Progenitor cell of endocrine pancreas (in vitro differentiated cells): ENCODE results near the gene FDXR. TPM values are rescaled to one million over a fixed set of nuclear protein-coding genes. Genes with fewer than 3 reads are reported as not detected.

Experiments
- DNase-seq: peaks from one replicate; pipeline ENCODE4 v3.0.0; 2021; ENCODE audit warnings: low spot score; ENCODE audit not compliant: unreplicated experiment
- H3K27ac Mint-ChIP-seq: 2 replicates; pipeline ENCODE4 v1.8.0; 2021; ENCODE audit warnings: mild to moderate bottlenecking, moderate library complexity, mixed read lengths
- H3K27me3 Mint-ChIP-seq: 2 replicates; pipeline ENCODE4 v1.8.0; 2021; ENCODE audit warnings: mixed read lengths
- H3K36me3 Mint-ChIP-seq: 2 replicates; pipeline ENCODE4 v1.8.0; 2022; ENCODE audit warnings: mixed read lengths; ENCODE audit not compliant: insufficient read depth
- H3K4me1 Mint-ChIP-seq: 2 replicates; pipeline ENCODE4 v1.8.0; 2021; ENCODE audit warnings: low read depth, mixed read lengths
- H3K4me3 Mint-ChIP-seq: 2 replicates; pipeline ENCODE4 v1.8.0; 2021; ENCODE audit warnings: low read depth, mild to moderate bottlenecking, moderate library complexity, mixed read lengths
- H3K9me3 Mint-ChIP-seq: 2 replicates; pipeline ENCODE4 v1.8.0; 2021; ENCODE audit warnings: low read depth, mixed read lengths
- total RNA-seq: library from RNA; stranded (reverse); gene quantifications from 2 replicates; pipeline ENCODE4 v1.2.1, GENCODE V29; 2021
- TF ChIP-seq, protein P1 (sequence below): fragments of 200-600 bp; sonication (generic); IDR thresholded peaks from one replicate; pipeline ENCODE4 v1.5.0; 2021; ENCODE audit warnings: antibody characterized with exemption, mild to moderate bottlenecking; ENCODE audit not compliant: unreplicated experiment

The FDXR gene
- total RNA-seq, 1 donor from 2014 or later = 18.2 TPM

DNA sequence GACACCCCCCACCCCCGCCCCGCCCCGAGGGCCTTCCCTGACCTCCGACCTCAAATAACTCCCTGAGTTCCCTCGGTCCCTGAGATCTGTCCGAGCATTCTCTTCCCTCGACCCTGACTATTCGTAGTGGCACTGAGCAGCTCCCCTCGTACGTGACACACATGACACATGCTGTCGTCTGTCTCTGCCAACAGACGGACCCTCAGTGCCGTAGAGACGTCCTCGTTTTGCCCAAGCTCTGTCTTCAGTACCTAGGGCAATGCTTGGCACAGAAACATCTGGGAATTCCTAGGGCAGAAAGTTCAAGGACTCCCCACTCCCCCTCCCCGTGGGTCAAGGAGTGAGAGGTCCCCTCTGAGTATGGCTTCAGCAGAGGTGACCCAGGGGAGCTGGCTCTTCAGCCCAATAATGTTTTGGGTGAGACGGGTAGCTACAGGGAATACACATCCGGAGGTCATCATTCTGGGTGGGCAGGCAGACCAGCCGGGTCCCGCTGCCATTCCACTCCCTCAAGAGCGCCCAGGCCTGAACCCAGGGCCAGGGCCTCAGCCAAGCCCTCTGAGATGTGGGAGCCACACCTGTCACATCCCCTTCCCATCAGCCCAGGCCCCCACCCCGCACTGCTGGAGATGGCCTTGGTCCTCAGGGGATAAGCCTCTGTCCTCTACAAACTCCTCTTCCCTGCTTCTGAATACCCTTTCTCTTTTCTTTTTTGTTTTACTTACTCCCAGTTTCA, 21.3 kb upstream of the FDXR start:
- Mint-ChIP-seq H3K27me3 (peaks cover 61% of the 10 kb centered on the region), H3K27ac (no peak overlapping the region), H3K4me1 (peaks cover 2% of the 10 kb centered on the region), H3K36me3 (no peaks in the 10 kb centered on the region), H3K4me3 (peak overlapping the region; percentile 70), H3K9me3 (no peaks in the 10 kb centered on the region)
- TF ChIP-seq, protein P1, sequence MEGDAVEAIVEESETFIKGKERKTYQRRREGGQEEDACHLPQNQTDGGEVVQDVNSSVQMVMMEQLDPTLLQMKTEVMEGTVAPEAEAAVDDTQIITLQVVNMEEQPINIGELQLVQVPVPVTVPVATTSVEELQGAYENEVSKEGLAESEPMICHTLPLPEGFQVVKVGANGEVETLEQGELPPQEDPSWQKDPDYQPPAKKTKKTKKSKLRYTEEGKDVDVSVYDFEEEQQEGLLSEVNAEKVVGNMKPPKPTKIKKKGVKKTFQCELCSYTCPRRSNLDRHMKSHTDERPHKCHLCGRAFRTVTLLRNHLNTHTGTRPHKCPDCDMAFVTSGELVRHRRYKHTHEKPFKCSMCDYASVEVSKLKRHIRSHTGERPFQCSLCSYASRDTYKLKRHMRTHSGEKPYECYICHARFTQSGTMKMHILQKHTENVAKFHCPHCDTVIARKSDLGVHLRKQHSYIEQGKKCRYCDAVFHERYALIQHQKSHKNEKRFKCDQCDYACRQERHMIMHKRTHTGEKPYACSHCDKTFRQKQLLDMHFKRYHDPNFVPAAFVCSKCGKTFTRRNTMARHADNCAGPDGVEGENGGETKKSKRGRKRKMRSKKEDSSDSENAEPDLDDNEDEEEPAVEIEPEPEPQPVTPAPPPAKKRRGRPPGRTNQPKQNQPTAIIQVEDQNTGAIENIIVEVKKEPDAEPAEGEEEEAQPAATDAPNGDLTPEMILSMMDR = no peak
- no peak for DNase-seq

DNA sequence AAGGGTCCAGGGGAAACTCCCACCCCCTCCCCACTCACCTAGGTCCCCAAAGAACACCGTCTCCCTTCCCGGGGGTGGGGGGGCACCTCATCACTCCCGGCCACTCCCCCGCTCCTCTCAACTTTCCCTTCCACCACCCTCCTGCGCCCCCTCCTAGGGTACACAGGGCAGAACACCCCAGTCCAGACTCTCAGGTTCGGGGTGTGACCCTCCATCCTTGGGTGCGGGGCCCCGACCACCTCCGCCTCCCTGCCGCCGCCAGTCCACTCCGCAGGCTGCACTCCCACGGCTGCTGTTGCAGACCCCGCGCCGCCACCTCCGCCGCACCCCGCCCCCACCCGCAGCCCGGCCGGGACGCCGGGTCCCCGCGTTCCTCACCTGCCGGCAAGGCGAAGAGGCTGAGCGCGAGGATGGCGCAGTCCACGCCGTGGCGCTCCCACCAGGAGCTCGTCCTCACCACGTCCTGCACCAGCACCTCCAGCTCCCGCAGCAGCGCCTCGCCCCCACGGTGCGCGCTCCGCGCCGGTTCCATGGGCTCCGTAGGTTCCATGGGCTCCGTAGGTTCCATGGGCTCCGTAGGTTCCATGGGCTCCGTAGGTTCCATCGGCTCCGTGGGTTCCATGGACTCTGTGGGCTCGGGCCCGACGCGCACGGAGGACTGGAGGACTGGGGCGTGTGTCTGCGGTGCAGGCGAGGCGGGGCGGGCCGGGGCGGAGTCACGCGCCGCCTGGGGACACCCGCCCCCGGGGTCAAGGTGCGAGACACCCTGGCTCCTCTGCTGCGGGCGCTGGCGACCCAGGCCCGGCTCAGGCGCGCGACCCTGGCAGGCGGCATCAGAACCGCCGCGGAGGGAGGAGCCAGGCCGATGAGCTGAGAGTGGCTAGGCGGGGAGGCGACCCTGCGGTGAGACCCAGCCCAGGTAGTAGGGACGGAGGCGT, 20.4 kb upstream of the FDXR start, which contains the start of gene FADS6:
Gene FADS6 (minus strand): TSS at position 660 of the 938 bp plus-strand sequence. CDS start 38 bp downstream, at position 622.
- DNase-seq = no peak
- H3K4me1 Mint-ChIP-seq = peaks cover 2% of the 10 kb centered on the region
- TF ChIP-seq, protein P1 = no peak

DNA sequence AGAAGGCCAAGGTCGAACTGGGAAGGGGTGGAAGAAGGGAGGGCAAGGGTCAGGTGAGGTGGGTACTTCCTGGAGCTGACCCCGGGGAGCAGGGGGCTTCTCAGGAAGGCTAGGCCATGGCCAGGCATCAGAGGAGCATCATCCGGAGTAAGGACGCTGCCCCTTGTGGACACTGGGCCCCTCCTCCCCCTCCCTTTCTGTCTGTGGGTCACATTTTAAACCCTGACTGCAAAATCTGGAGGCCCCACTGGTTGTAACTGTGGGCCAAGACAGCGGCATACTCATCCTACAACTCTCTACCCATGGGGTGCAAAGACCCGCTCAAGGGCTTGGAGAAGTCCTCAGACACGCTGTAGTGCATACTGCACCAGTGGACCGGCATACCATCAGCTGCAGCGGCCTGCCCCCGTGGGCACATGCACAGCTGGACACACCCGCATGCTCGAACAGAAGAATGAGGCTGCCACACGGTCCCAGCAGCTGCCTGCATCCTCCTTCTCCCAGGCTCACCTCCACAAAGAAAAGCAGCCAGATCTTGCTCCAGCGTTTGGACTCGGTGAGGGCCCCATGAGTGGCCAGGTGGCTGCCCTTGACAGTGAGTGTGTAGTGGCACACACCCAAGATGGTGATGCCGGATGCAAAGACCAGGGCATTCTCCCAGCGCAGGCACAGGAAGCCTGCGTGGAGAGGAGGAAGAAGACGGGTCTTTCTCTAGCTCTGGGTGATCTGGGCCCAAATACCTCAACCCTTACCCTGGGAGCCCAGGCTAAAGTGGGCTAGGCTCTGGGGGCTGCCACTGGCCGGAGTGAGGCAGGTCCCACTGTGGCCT, 19.4 kb upstream of the FDXR start:
- Mint-ChIP-seq H3K27me3 (peaks cover 61% of the 10 kb centered on the region), H3K4me1 (peaks cover 2% of the 10 kb centered on the region), H3K4me3 (no peak overlapping the region), H3K36me3 (no peaks in the 10 kb centered on the region), H3K9me3 (no peaks in the 10 kb centered on the region), H3K27ac (no peak overlapping the region)
- DNase-seq = no peak
- TF ChIP-seq, protein P1 = no peak

More for the DNA sequence above, 20.4 kb upstream of the FDXR start, which contains the start of gene FADS6:
- Mint-ChIP-seq H3K4me3 (peak within 1 kb of the TSS; percentile 70), H3K27ac (no peak within 1 kb of the TSS), H3K36me3 (no peaks in the 10 kb centered on the region), H3K9me3 (no peaks in the 10 kb centered on the region), H3K27me3 (peaks cover 61% of the 10 kb centered on the region)

DNA sequence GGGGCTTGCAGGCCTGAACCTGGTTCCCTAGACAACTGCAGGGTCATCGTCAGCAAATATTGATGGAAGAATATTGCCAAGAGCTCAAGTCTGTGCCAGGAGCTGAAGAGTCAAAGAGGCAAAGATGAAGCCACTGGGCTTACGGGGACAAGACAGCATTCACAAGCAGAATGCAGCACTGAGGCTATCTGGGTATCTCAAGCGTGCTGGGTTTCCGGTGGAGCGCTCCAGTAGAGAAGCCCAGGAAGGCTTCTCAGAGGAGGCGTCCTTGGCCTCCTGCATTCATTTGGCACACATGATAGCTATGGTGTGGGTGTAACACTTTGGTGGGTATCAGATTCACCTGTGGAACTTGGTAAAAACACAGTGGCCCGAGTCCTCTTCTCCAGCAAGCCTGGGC, 17.8 kb upstream of the FDXR start:
- no peak for DNase-seq
- Mint-ChIP-seq H3K4me3 (no peak overlapping the region), H3K36me3 (no peaks in the 10 kb centered on the region), H3K4me1 (peaks cover 2% of the 10 kb centered on the region), H3K27me3 (peaks cover 52% of the 10 kb centered on the region), H3K27ac (no peak overlapping the region), H3K9me3 (no peaks in the 10 kb centered on the region)
- TF ChIP-seq, protein P1 = no peak
